Fibroblast of lung (primary cell): ENCODE results near the gene TFF1.

Experiments
- CTCF ChIP-seq, 2 donors: IDR thresholded peaks in 1 of 2; conservative IDR thresholded peaks in 1 of 2; 1 replicate in 1 of 2; 2 replicates in 1 of 2; pipeline ENCODE4 v1.5.1; 2011 to 2012; ENCODE audit warnings: low read length in 2 of 2, control low read depth in 1 of 2, inconsistent platforms in 1 of 2, low read depth in 1 of 2, mild to moderate bottlenecking in 1 of 2
- EZH2 ChIP-seq: IDR thresholded peaks from 2 replicates; pipeline ENCODE4 v1.5.1; 2012; ENCODE audit warnings: low read length, control low read depth, mild to moderate bottlenecking; ENCODE audit errors: missing control alignments

- TF ChIP-seq CTCF (conservative IDR thresholded peaks at IDR 0.05 in 1 of 2, IDR thresholded peaks at IDR 0.05 in 1 of 2; ENCODE audit: low read depth in 1 of 2, low read length in 2 of 2) (no peak), EZH2 (no peak)
Observed at GRCh38 chr21:42343556-42343955, 22.8 kb downstream of the TFF1 start.
